DOHH2 (cell line): ENCODE data around the gene CNBD2.

Experiments used
- H3F3A ChIP-seq: fragments of 200-600 bp; sonication (generic), shearing (Covaris generic); 2 replicates; pipeline ENCODE4 v1.6.0; 2016; ENCODE audit warnings: antibody characterized with exemption, mild to moderate bottlenecking; ENCODE audit not compliant: control insufficient read depth, insufficient read depth
- H3K27ac ChIP-seq: fragments of 200-600 bp; sonication (generic); 2 replicates; pipeline ENCODE4 v1.5.1; 2014; ENCODE audit warnings: low read depth, mild to moderate bottlenecking, low read length, moderate library complexity
- H3K27me3 ChIP-seq: fragments of 200-600 bp; sonication (generic); 2 replicates; pipeline ENCODE4 v1.6.1; 2014; ENCODE audit warnings: mild to moderate bottlenecking, low read length, mixed read lengths; ENCODE audit not compliant: control insufficient read depth
- H3K36me3 ChIP-seq: fragments of 200-600 bp; sonication (generic); 2 replicates; pipeline ENCODE4 v1.6.1; 2014; ENCODE audit warnings: mild to moderate bottlenecking, low read length, moderate library complexity, mixed read lengths; ENCODE audit not compliant: control insufficient read depth
- H3K4me1 ChIP-seq: fragments of 200-600 bp; sonication (generic); 2 replicates; pipeline ENCODE4 v1.6.1; 2014; ENCODE audit warnings: mild to moderate bottlenecking, low read length, mixed read lengths; ENCODE audit not compliant: control insufficient read depth
- H3K4me2 ChIP-seq: fragments of 200-600 bp; sonication (generic); 2 replicates; pipeline ENCODE4 v1.6.0; 2014; ENCODE audit warnings: mild to moderate bottlenecking, low read length, moderate library complexity
- H3K4me3 ChIP-seq: fragments of 200-600 bp; sonication (generic); 2 replicates; pipeline ENCODE4 v1.5.1; 2014; ENCODE audit warnings: mild to moderate bottlenecking, low read length, mixed read lengths
- H3K79me2 ChIP-seq: fragments of 200-600 bp; sonication (generic); 2 replicates; pipeline ENCODE4 v1.6.1; 2014; ENCODE audit warnings: mild to moderate bottlenecking, low read length, mixed read lengths; ENCODE audit not compliant: control insufficient read depth
- H3K9me2 ChIP-seq: fragments of 200-600 bp; sonication (generic); replicated peaks from 2 replicates; pipeline ENCODE4 v1.6.1; 2014; ENCODE audit warnings: mild to moderate bottlenecking, low read length, mixed read lengths; ENCODE audit not compliant: control insufficient read depth
- H3K9me3 ChIP-seq: fragments of 200-600 bp; sonication (generic); 2 replicates; pipeline ENCODE4 v1.6.1; 2014; ENCODE audit warnings: antibody characterized with exemption, low read length, mixed read lengths; ENCODE audit not compliant: control insufficient read depth, insufficient read depth
- H4K20me1 ChIP-seq: fragments of 200-600 bp; sonication (generic); 2 replicates; pipeline ENCODE4 v1.6.0; 2014; ENCODE audit warnings: low read depth, mild to moderate bottlenecking, antibody characterized with exemption, low read length, moderate library complexity; ENCODE audit not compliant: control insufficient read depth, insufficient read depth
- CTCF ChIP-seq: fragments of 200-600 bp; sonication (generic); IDR thresholded peaks from one replicate; pipeline ENCODE4 v1.5.1; 2014; ENCODE audit warnings: antibody characterized with exemption, mild to moderate bottlenecking, low read depth, low read length; ENCODE audit not compliant: poor library complexity, severe bottlenecking
- EZH2phosphoT487 ChIP-seq: fragments of 200-600 bp; sonication (generic); IDR thresholded peaks from 2 replicates; pipeline ENCODE4 v1.6.1; 2017; ENCODE audit warnings: borderline replicate concordance, mild to moderate bottlenecking, antibody characterized with exemption, low read length, moderate library complexity, mixed read lengths

Gene CNBD2

GRCh38 chr20:36055145-36055544 lies 86.8 kb downstream of the CNBD2 start:
- Histone ChIP-seq H3K9me2 (no peaks in the 10 kb centered on the region), H3K4me3 (no peak overlapping the region), H3K27ac (no peak overlapping the region), H3K27me3 (peaks cover 5% of the 10 kb centered on the region), H3K9me3 (no peaks in the 10 kb centered on the region), H4K20me1 (no peaks in the 10 kb centered on the region), H3K4me1 (peaks cover 12% of the 10 kb centered on the region), H3K79me2 (peaks cover 13% of the 10 kb centered on the region), H3K4me2 (no peak overlapping the region), H3F3A (no peaks in the 10 kb centered on the region), H3K36me3 (peaks cover 5% of the 10 kb centered on the region; the same call in 1 of the 2 replicates)
- TF ChIP-seq CTCF (no peak), EZH2phosphoT487 (no peak)

GRCh38 chr20:36060676-36061075 lies 92.3 kb downstream of the CNBD2 start:
- no peak overlapping the region for H3K27ac ChIP-seq
- no peaks in the 10 kb centered on the region for H3K9me2 ChIP-seq
- no peaks in the 10 kb centered on the region for H3K9me3 ChIP-seq
- no peak overlapping the region for H3K4me2 ChIP-seq
- TF ChIP-seq EZH2phosphoT487 (no peak), CTCF (no peak)
- peaks cover 14% of the 10 kb centered on the region for H3K27me3 ChIP-seq
- H3K79me2 ChIP-seq, result no peaks in the 10 kb centered on the region
- H3K4me1 ChIP-seq, result peaks cover 14% of the 10 kb centered on the region
- H4K20me1 ChIP-seq, result no peaks in the 10 kb centered on the region
- H3K36me3 ChIP-seq, result no peaks in the 10 kb centered on the region
- no peak overlapping the region for H3K4me3 ChIP-seq
- H3F3A ChIP-seq, result no peaks in the 10 kb centered on the region

- Histone ChIP-seq H3F3A (no peaks in the 10 kb centered on the region), H3K36me3 (no peaks in the 10 kb centered on the region), H3K4me2 (no peak overlapping the region), H3K4me3 (no peak overlapping the region), H3K9me2 (no peaks in the 10 kb centered on the region), H4K20me1 (no peaks in the 10 kb centered on the region), H3K27me3 (peaks cover 14% of the 10 kb centered on the region), H3K4me1 (peaks cover 14% of the 10 kb centered on the region), H3K9me3 (no peaks in the 10 kb centered on the region), H3K79me2 (no peaks in the 10 kb centered on the region), H3K27ac (no peak overlapping the region)
- TF ChIP-seq CTCF (no peak), EZH2phosphoT487 (no peak)
These were observed 93.4 kb downstream of the CNBD2 start for GRCh38 chr20:36061754-36062153.

DNA sequence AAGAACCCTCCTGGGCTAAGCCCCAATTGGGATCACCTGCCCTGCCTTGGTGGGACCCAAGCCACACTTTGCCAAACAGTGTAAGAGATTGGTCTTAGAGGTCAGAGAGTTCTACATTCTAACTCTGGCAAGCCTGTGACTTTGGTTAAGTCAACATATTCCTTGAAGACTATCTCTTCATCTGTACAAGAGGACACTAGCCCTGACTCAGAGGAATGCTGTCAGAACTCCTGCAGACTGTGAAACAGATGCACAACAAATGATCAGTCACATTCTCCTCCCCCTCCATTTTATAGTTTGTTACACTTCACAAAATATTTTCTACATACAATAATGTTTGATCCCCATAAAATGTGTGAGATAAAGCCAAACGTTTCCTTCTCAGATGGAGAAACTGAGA lies 94.4 kb downstream of the CNBD2 start:
- Histone ChIP-seq H3K4me2 (no peak overlapping the region), H3K79me2 (no peaks in the 10 kb centered on the region), H3K27me3 (peaks cover 14% of the 10 kb centered on the region), H3F3A (no peaks in the 10 kb centered on the region), H3K27ac (no peak overlapping the region), H3K4me3 (no peak overlapping the region), H3K4me1 (peaks cover 14% of the 10 kb centered on the region), H3K9me2 (no peaks in the 10 kb centered on the region), H3K9me3 (no peaks in the 10 kb centered on the region), H4K20me1 (no peaks in the 10 kb centered on the region), H3K36me3 (no peaks in the 10 kb centered on the region)
- no peak for TF ChIP-seq EZH2phosphoT487
- no peak for TF ChIP-seq CTCF
